Right atrium auricular region (tissue), 2 donors: ENCODE data around the gene DCDC2B. TPM values are rescaled to one million over a fixed set of nuclear protein-coding genes. Genes with fewer than 3 reads are reported as not detected.
A peak's percentile ranks its signal among the peaks of the same experiment; 100 is the strongest.

ENCODE experiments used
- DNase-seq: peaks from one replicate; pipeline ENCODE4 v3.0.0-alpha.2; 2019; ENCODE audit warnings: low spot score
- H3K27ac ChIP-seq, 2 donors: fragments of 200-600 bp; sonication (generic); 1 replicate in 1 of 2; 2 replicates in 1 of 2; pipeline ENCODE4 v1.5.1; 2016 to 2019
- H3K27me3 ChIP-seq, 2 donors: fragments of 200-600 bp; sonication (generic); one replicate each; pipeline versions ENCODE4 v1.5.1 to v1.6.0; 2017 to 2019
- H3K36me3 ChIP-seq: fragments of 200-600 bp; sonication (generic); one replicate; pipeline ENCODE4 v1.5.1; 2016
- H3K4me1 ChIP-seq, 2 donors: fragments of 200-600 bp; sonication (generic); one replicate each; pipeline versions ENCODE4 v1.5.1 to v1.6.0; 2017 to 2019
- H3K4me3 ChIP-seq, 2 donors: fragments of 200-600 bp; sonication (generic); 1 replicate in 1 of 2; 2 replicates in 1 of 2; pipeline ENCODE4 v1.5.1; 2017 to 2019; ENCODE audit warnings: mild to moderate bottlenecking in 1 of 2, moderate library complexity in 1 of 2
- H3K9me3 ChIP-seq, 2 donors: fragments of 200-600 bp; sonication (generic); one replicate each; pipeline ENCODE4 v1.5.1; 2019
- CTCF ChIP-seq, 2 donors: fragments of 200-600 bp; sonication (generic); IDR thresholded peaks; one replicate each; pipeline ENCODE4 v1.5.1; 2019; ENCODE audit warnings: antibody characterized with exemption in 2 of 2
- total RNA-seq, 2 donors: library from RNA; depleted of rRNA; stranded (reverse); fragments of >200 nt; gene quantifications; one replicate each; pipeline ENCODE4 v1.1.0, GENCODE V29; 2016

The DCDC2B gene
- total RNA-seq, 2 donors from 2014 or later = not detected

GRCh38 chr1:32234792-32235191, 25.9 kb downstream of the DCDC2B start:
- TF ChIP-seq CTCF (IDR thresholded peaks at IDR 0.05) = no peak
- no peak overlapping the region for H3K27ac ChIP-seq
- peaks cover 26% of the 10 kb centered on the region for H3K36me3 ChIP-seq
- H3K9me3 ChIP-seq = no peaks in the 10 kb centered on the region
- no peak for DNase-seq
- H3K27me3 ChIP-seq = no peaks in the 10 kb centered on the region
- no peak overlapping the region for H3K4me3 ChIP-seq
- H3K4me1 ChIP-seq = peaks cover 0 to 2% of the 10 kb centered on the region in 2 donors

GRCh38 chr1:32239337-32239736, 30.4 kb downstream of the DCDC2B start:
- H3K36me3 ChIP-seq = no peaks in the 10 kb centered on the region
- H3K27ac ChIP-seq = peak overlapping the region in 1 of 2 donors; percentile 88
- TF ChIP-seq CTCF (IDR thresholded peaks at IDR 0.05) = no peak
- no peak overlapping the region for H3K4me3 ChIP-seq
- peaks cover 0 to 25% of the 10 kb centered on the region in 2 donors for H3K4me1 ChIP-seq
- H3K9me3 ChIP-seq = no peaks in the 10 kb centered on the region
- H3K27me3 ChIP-seq = no peaks in the 10 kb centered on the region
- no peak for DNase-seq

GRCh38 chr1:32239790-32240139, 30.9 kb downstream of the DCDC2B start:
- DNase-seq = no peak
- Histone ChIP-seq H3K36me3 (no peaks in the 10 kb centered on the region), H3K27ac (peak overlapping the region; percentile 85 to 88), H3K9me3 (no peaks in the 10 kb centered on the region), H3K4me1 (peaks cover 0 to 25% of the 10 kb centered on the region in 2 donors), H3K4me3 (peak overlapping the region; percentile 61 to 70), H3K27me3 (no peaks in the 10 kb centered on the region)
- no peak for TF ChIP-seq CTCF (IDR thresholded peaks at IDR 0.05)

GRCh38 chr1:32240140-32240951, 31.5 kb downstream of the DCDC2B start:
- peak; percentile 79 for DNase-seq
- TF ChIP-seq CTCF (IDR thresholded peaks at IDR 0.05) = peak in 1 of 2 donors; percentile 53
- peak overlapping the region; percentile 61 to 70 for H3K4me3 ChIP-seq
- no peaks in the 10 kb centered on the region for H3K27me3 ChIP-seq
- H3K9me3 ChIP-seq = no peaks in the 10 kb centered on the region
- H3K36me3 ChIP-seq = no peaks in the 10 kb centered on the region
- peak overlapping the region; percentile 85 to 88 for H3K27ac ChIP-seq
- peaks cover 0 to 25% of the 10 kb centered on the region in 2 donors for H3K4me1 ChIP-seq

GRCh38 chr1:32241001-32241763, 32.3 kb downstream of the DCDC2B start:
- peaks cover 0 to 28% of the 10 kb centered on the region in 2 donors for H3K4me1 ChIP-seq
- DNase-seq = peak; percentile 73

More at GRCh38 chr1:32241001-32241763, 32.3 kb downstream of the DCDC2B start:
- Histone ChIP-seq H3K27me3 (no peaks in the 10 kb centered on the region), H3K9me3 (no peaks in the 10 kb centered on the region), H3K4me3 (peak overlapping the region; percentile 61 to 70), H3K27ac (peak overlapping the region; percentile 85 to 88), H3K36me3 (no peaks in the 10 kb centered on the region)
- TF ChIP-seq CTCF (IDR thresholded peaks at IDR 0.05) = no peak
